ENCODE data around the gene FBXL4.

The FBXL4 gene

DNA sequence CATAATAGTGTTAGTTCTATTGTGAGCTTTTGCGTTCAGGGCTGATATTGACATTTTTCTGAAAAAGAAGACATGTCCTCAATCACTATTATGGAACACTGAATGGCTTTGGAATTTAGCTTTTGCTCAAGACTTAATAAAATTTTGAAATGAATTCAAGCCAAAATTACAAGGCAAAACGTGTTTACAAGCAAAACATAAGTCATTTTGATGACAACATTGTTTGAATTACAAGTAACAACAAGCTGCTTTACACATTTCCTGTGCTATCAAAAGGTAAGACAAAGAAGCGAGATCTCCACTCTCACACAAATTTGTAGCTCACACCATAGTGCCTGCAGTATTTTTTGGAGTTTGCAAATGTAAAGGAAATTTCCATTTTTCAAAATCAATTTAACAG is 75.9 kb downstream of the FBXL4 start:
- Histone ChIP-seq H3K27ac (replicated peaks; ENCODE audit: low read length) (no peak overlapping the region), H3K4ac (ENCODE audit: low read length) (no peak overlapping the region), H3K18ac (ENCODE audit: low read length) (no peak overlapping the region), H4K91ac (ENCODE audit: low read depth, low read length, poor library complexity) (no peak overlapping the region), H3K4me2 (ENCODE audit: insufficient read depth, low read length, poor library complexity, severe bottlenecking) (no peak overlapping the region), H3K79me1 (ENCODE audit: low read depth, low read length) (no peaks in the 10 kb centered on the region), H2BK120ac (ENCODE audit: low read depth, low read length) (no peak overlapping the region), H2BK12ac (ENCODE audit: low read length) (no peak overlapping the region), H3K14ac (ENCODE audit: low read length) (no peak overlapping the region), H2AK5ac (ENCODE audit: low read depth, low read length) (no peak overlapping the region), H3K4me1 (ENCODE audit: control insufficient read depth in 2 of 2, insufficient read depth in 1 of 2, low read depth in 1 of 2, low read length in 2 of 2) (no peaks in the 10 kb centered on the region), H2AFZ (ENCODE audit: low read length) (no peak overlapping the region), H3K23ac (ENCODE audit: low read depth, low read length, poor library complexity) (no peak overlapping the region), H3K36me3 (replicated peaks in 1 of 2; ENCODE audit: control insufficient read depth in 2 of 2, insufficient read depth in 2 of 2, low read length in 2 of 2) (peaks cover 0 to 10% of the 10 kb centered on the region in 2 donors), H3K9ac (ENCODE audit: low read depth, low read length, poor library complexity) (no peak overlapping the region), H3K4me3 (ENCODE audit: low read length in 2 of 2) (no peak overlapping the region), H4K8ac (ENCODE audit: low read depth, low read length) (no peak overlapping the region), H2BK15ac (ENCODE audit: low read length) (no peak overlapping the region), H3K27me3 (ENCODE audit: control insufficient read depth in 3 of 3, insufficient read depth in 3 of 3, low read depth in 1 of 3, low read length in 3 of 3) (no peaks in the 10 kb centered on the region), H3K9me3 (replicated peaks in 1 of 2; ENCODE audit: control insufficient read depth in 2 of 2, insufficient read depth in 1 of 2, low read depth in 1 of 2, low read length in 2 of 2) (peaks cover 0 to 6% of the 10 kb centered on the region in 2 donors), H2BK5ac (ENCODE audit: low read length) (no peak overlapping the region)
- WGBS, 2 donors (ENCODE audit: extremely low coverage in 2 of 2, insufficient read length in 2 of 2, insufficient replicate concordance in 1 of 2): no CpG with 5 or more reads among the region's 3 CpGs
- DNase-seq (ENCODE audit: low spot score): no peak

- H3K18ac ChIP-seq (ENCODE audit: low read length): no peak overlapping the region
- H3K23ac ChIP-seq (ENCODE audit: low read depth, low read length, poor library complexity): no peak overlapping the region
- H3K9me3 ChIP-seq (replicated peaks in 1 of 2; ENCODE audit: control insufficient read depth in 2 of 2, insufficient read depth in 1 of 2, low read depth in 1 of 2, low read length in 2 of 2): peaks cover 0 to 8% of the 10 kb centered on the region in 2 donors
- H3K27ac ChIP-seq (replicated peaks; ENCODE audit: low read length): no peak overlapping the region
- no peaks in the 10 kb centered on the region for H3K4me1 ChIP-seq (ENCODE audit: control insufficient read depth in 2 of 2, insufficient read depth in 1 of 2, low read depth in 1 of 2, low read length in 2 of 2)
- WGBS, 2 donors (ENCODE audit: extremely low coverage in 2 of 2, insufficient read length in 2 of 2, insufficient replicate concordance in 1 of 2): no CpG with 5 or more reads among the region's 3 CpGs
- H3K36me3 ChIP-seq (replicated peaks in 1 of 2; ENCODE audit: control insufficient read depth in 2 of 2, insufficient read depth in 2 of 2, low read length in 2 of 2): peaks cover 0 to 10% of the 10 kb centered on the region in 2 donors
- no peak overlapping the region for H2BK120ac ChIP-seq (ENCODE audit: low read depth, low read length)
- H4K8ac ChIP-seq (ENCODE audit: low read depth, low read length): no peak overlapping the region
- H3K4me3 ChIP-seq (ENCODE audit: low read length in 2 of 2): no peak overlapping the region
- no peak overlapping the region for H3K4ac ChIP-seq (ENCODE audit: low read length)
- no peak overlapping the region for H2BK5ac ChIP-seq (ENCODE audit: low read length)
- H3K14ac ChIP-seq (ENCODE audit: low read length): no peak overlapping the region
- no peaks in the 10 kb centered on the region for H3K27me3 ChIP-seq (ENCODE audit: control insufficient read depth in 3 of 3, insufficient read depth in 3 of 3, low read depth in 1 of 3, low read length in 3 of 3)
- H4K91ac ChIP-seq (ENCODE audit: low read depth, low read length, poor library complexity): no peak overlapping the region
- no peak overlapping the region for H2AK5ac ChIP-seq (ENCODE audit: low read depth, low read length)
- no peak overlapping the region for H3K4me2 ChIP-seq (ENCODE audit: insufficient read depth, low read length, poor library complexity, severe bottlenecking)
- no peak for DNase-seq (ENCODE audit: low spot score)
- H2BK15ac ChIP-seq (ENCODE audit: low read length): no peak overlapping the region
- H2AFZ ChIP-seq (ENCODE audit: low read length): no peak overlapping the region
- H2BK12ac ChIP-seq (ENCODE audit: low read length): no peak overlapping the region
- H3K9ac ChIP-seq (ENCODE audit: low read depth, low read length, poor library complexity): no peak overlapping the region
- no peaks in the 10 kb centered on the region for H3K79me1 ChIP-seq (ENCODE audit: low read depth, low read length)
Measured at GRCh38 chr6:98871057-98871456, 76.7 kb downstream of the FBXL4 start.

GRCh38 chr6:98864497-98864896 is 83.2 kb downstream of the FBXL4 start:
- no peak overlapping the region for H2AFZ ChIP-seq (ENCODE audit: low read length)
- no peak overlapping the region for H4K91ac ChIP-seq (ENCODE audit: low read depth, low read length, poor library complexity)
- no peak overlapping the region for H3K4ac ChIP-seq (ENCODE audit: low read length)
- no peak overlapping the region for H2BK5ac ChIP-seq (ENCODE audit: low read length)
- H3K27ac ChIP-seq (replicated peaks; ENCODE audit: low read length): no peak overlapping the region
- WGBS, 2 donors (ENCODE audit: extremely low coverage in 2 of 2, insufficient read length in 2 of 2, insufficient replicate concordance in 1 of 2): no CpG with 5 or more reads among the region's 6 CpGs
- no peak overlapping the region for H2BK12ac ChIP-seq (ENCODE audit: low read length)
- H3K27me3 ChIP-seq (ENCODE audit: control insufficient read depth in 3 of 3, insufficient read depth in 3 of 3, low read depth in 1 of 3, low read length in 3 of 3): no peaks in the 10 kb centered on the region
- H3K4me1 ChIP-seq (ENCODE audit: control insufficient read depth in 2 of 2, insufficient read depth in 1 of 2, low read depth in 1 of 2, low read length in 2 of 2): no peaks in the 10 kb centered on the region
- peaks cover 0 to 5% of the 10 kb centered on the region in 2 donors for H3K9me3 ChIP-seq (replicated peaks in 1 of 2; ENCODE audit: control insufficient read depth in 2 of 2, insufficient read depth in 1 of 2, low read depth in 1 of 2, low read length in 2 of 2)
- DNase-seq (ENCODE audit: low spot score): no peak
- no peak overlapping the region for H3K23ac ChIP-seq (ENCODE audit: low read depth, low read length, poor library complexity)
- H3K4me2 ChIP-seq (ENCODE audit: insufficient read depth, low read length, poor library complexity, severe bottlenecking): no peak overlapping the region
- no peak overlapping the region for H4K8ac ChIP-seq (ENCODE audit: low read depth, low read length)
- no peaks in the 10 kb centered on the region for H3K79me1 ChIP-seq (ENCODE audit: low read depth, low read length)
- no peak overlapping the region for H3K18ac ChIP-seq (ENCODE audit: low read length)
- no peak overlapping the region for H2BK120ac ChIP-seq (ENCODE audit: low read depth, low read length)
- no peak overlapping the region for H3K4me3 ChIP-seq (ENCODE audit: low read length in 2 of 2)
- H3K9ac ChIP-seq (ENCODE audit: low read depth, low read length, poor library complexity): no peak overlapping the region
- no peaks in the 10 kb centered on the region for H3K36me3 ChIP-seq (replicated peaks in 1 of 2; ENCODE audit: control insufficient read depth in 2 of 2, insufficient read depth in 2 of 2, low read length in 2 of 2)
- H3K14ac ChIP-seq (ENCODE audit: low read length): no peak overlapping the region
- H2AK5ac ChIP-seq (ENCODE audit: low read depth, low read length): no peak overlapping the region
- no peak overlapping the region for H2BK15ac ChIP-seq (ENCODE audit: low read length)

DNA sequence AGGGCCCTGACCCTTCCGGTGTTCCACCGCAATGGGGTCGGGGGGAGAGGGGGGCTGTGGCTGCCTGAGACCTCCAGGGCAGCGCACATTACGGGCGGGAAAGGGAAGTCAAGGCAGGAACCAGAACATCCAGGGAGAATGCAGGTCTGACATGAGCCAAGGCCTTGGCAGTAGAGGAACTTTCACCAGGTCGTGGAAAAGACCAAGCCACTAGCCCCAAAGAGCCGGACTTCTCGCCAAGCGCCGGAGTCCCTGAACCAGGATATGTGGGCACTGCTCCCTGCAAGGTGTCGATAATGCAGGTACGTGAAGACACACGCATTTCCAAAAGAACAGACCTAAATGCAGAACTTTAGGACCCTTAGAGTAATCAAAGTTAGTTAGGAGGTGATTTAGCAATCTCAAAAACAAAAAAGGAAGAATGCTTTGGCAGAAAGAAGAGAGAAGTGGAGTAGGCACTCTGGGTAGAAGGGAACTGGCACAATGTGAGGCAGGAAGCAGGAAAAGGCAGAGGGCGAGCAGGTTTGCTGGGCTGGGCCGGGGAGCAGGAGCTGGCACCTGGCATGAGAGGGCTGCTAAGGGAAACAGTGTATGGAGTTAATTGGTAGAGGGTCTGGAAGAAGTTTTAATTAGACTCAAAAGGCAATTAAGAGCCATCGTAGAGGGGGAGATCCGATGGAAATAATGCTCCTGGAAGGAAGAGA is 99.1 kb downstream of the FBXL4 start:
- Histone ChIP-seq H4K8ac (ENCODE audit: low read depth, low read length) (no peak overlapping the region), H3K4me2 (ENCODE audit: insufficient read depth, low read length, poor library complexity, severe bottlenecking) (no peak overlapping the region), H3K79me1 (ENCODE audit: low read depth, low read length) (no peaks in the 10 kb centered on the region), H3K18ac (ENCODE audit: low read length) (peak overlapping the region; percentile 83), H2AFZ (ENCODE audit: low read length) (no peak overlapping the region), H3K14ac (ENCODE audit: low read length) (no peak overlapping the region), H2BK12ac (ENCODE audit: low read length) (no peak overlapping the region), H2BK5ac (ENCODE audit: low read length) (no peak overlapping the region), H3K4me3 (ENCODE audit: low read length in 2 of 2) (no peak overlapping the region), H3K4ac (ENCODE audit: low read length) (no peak overlapping the region), H3K27ac (replicated peaks; ENCODE audit: low read length) (no peak overlapping the region), H2AK5ac (ENCODE audit: low read depth, low read length) (no peak overlapping the region), H3K9ac (ENCODE audit: low read depth, low read length, poor library complexity) (no peak overlapping the region), H2BK15ac (ENCODE audit: low read length) (no peak overlapping the region), H3K9me3 (replicated peaks in 1 of 2; ENCODE audit: control insufficient read depth in 2 of 2, insufficient read depth in 1 of 2, low read depth in 1 of 2, low read length in 2 of 2) (no peaks in the 10 kb centered on the region), H2BK120ac (ENCODE audit: low read depth, low read length) (no peak overlapping the region), H3K23ac (ENCODE audit: low read depth, low read length, poor library complexity) (no peak overlapping the region), H4K91ac (ENCODE audit: low read depth, low read length, poor library complexity) (no peak overlapping the region), H3K36me3 (replicated peaks in 1 of 2; ENCODE audit: control insufficient read depth in 2 of 2, insufficient read depth in 2 of 2, low read length in 2 of 2) (peaks cover 0 to 69% of the 10 kb centered on the region in 2 donors), H3K27me3 (ENCODE audit: control insufficient read depth in 3 of 3, insufficient read depth in 3 of 3, low read depth in 1 of 3, low read length in 3 of 3) (peaks cover 0 to 6% (median 0%) of the 10 kb centered on the region in 3 experiments), H3K4me1 (ENCODE audit: control insufficient read depth in 2 of 2, insufficient read depth in 1 of 2, low read depth in 1 of 2, low read length in 2 of 2) (peaks cover 2 to 3% of the 10 kb centered on the region in 2 donors)
- no CpG with 5 or more reads among the region's 18 CpGs for WGBS, 2 donors (ENCODE audit: extremely low coverage in 2 of 2, insufficient read length in 2 of 2, insufficient replicate concordance in 1 of 2)
- no peak for DNase-seq (ENCODE audit: low spot score)
